ENCODE data around the gene CCR3. TPM values are rescaled to one million over a fixed set of nuclear protein-coding genes. Genes with fewer than 3 reads are reported as not detected.

Gene CCR3
- total RNA-seq, 1 donor from 2014 or later = not detected

DNA sequence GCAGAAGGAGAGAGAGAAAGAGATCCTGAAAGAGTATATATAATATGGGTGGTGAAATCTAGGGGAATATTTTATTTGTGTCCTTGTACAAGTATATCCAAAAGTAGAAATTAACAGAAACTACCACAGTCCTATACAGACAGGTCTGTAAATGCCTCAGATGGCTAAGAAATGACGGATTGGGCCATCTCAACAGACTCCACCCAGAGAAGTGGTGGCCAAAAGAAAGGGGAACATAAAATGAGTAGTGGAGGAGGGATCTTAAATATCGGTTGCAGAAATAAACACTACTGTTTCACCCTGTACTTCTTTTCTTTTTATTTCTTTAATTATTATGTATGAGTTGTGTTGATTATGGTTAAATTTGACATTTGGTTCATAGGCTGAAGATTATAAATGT is 47.7 kb downstream of the CCR3 start:
- no peak for DNase-seq (ENCODE audit: low spot score)
- intact Hi-C loops (cut with DNase I) = no loop called here
- ATAC-seq = no peak

DNA sequence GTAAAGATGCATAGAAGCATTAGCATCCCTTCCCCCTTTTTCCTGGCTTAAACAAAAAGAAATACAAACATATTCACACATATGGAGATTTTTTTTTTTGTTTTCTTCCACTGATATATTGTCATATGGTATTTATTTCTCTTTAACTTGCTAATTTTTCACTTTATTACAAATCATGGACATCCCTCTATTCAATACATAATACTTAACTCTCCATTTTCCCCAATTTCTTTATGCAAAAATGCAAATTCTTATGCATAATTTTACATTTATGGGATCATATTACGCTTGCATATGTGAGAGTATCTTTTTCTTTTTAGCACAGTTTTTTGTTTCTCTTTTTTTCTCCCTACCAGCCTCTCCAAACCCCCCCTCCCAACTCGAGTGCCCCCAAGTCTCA is 48.8 kb downstream of the CCR3 start:
- ATAC-seq = no peak
- intact Hi-C loops (cut with DNase I) = no loop called here
- DNase-seq (ENCODE audit: low spot score) = no peak

DNA sequence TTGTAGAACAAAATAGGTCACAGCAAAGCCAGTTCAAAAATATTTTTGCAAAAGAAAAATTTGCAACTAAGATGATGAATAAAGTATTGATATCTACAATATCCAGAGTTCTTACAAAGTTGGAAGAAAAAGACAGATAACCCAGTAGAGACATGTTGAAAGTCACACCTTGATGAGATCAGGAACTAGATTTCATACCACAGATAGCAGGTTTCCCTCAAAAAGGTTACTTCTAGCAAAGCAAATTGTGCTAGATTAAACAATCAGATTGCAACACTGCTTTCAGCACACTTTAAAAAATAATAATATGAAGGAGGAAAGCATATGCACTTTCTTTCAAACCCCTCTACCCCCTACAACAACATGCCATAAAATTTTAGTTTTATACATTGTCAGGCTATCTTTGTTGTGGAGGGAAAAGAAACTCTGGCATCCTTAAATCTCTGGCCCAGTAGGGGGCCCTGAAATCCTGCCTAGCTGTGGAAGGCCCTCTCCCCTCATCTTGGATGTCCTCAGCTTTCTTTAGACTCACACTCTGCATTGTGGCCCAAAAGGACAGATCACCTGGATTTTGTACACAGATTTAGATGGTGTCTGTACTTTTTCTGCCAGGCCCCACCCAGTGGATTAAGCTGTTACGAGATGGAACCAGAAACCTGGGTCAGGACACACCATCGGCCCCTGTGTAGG is 50.9 kb downstream of the CCR3 start:
- ATAC-seq (no peak), DNase-seq (ENCODE audit: low spot score) (no peak)
- intact Hi-C loops (cut with DNase I) = no loop called here

DNA sequence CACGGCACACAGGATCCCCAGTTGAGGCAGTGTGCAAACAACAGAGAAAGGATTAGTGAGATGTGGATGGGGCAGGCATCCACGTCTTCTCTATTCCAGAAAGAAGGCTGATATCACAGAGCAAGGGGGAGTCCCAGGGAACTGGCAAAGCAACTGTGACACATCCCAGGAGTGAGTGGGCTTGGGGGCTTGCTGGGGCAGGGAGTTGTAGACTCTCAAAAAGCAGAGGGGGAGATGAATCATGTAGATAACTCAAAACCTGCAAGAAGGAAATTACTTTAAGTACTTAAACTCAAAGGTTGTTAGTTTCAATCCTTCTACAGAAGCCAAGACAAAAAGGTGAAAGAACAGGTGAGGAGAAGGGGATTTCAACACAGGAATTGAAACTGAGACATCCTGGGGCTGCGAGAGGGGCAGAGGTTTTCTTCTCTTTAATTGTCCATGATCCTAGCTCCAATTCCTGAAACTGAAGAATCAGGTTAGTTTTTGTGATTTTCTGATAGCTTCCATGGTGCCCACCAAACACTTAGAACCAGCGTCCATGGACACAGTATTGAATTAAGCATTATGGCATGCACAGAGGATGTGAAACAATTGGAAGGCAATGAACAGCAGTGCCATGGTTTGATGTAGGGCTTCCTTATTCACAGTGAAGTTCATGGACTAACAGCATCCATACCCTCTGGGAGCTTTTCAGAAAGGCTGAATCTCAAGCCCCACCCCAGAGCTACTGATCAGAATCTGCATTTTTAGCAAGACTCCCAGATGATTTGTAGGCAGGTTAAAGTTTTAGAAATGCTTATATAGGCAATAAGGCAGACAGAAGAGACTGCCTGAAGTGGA is 52.0 kb downstream of the CCR3 start:
- intact Hi-C loops (cut with DNase I) = no loop called here
- ATAC-seq = no peak
- DNase-seq (ENCODE audit: low spot score) = no peak

DNA sequence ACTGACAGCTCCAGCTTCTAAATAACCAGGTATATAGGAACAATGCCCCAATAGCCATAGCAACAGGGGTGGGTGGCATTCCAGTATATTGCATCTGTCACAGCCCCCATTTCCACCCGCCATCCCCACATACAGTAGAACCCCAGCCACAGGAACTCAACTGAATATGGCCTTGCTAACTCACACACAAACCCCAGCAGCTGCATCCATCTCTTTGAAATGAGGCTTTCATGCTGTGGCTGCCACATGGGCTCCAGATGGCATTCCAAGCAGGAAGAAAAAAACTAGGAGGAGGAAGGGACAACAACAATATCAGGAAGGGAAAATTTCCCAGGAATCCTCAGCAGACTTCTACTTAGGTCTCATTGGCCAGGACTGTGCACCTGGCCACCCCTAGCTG is 54.6 kb downstream of the CCR3 start:
- ATAC-seq = no peak
- intact Hi-C loops (cut with DNase I) = no loop called here
- no peak for DNase-seq (ENCODE audit: low spot score)

DNA sequence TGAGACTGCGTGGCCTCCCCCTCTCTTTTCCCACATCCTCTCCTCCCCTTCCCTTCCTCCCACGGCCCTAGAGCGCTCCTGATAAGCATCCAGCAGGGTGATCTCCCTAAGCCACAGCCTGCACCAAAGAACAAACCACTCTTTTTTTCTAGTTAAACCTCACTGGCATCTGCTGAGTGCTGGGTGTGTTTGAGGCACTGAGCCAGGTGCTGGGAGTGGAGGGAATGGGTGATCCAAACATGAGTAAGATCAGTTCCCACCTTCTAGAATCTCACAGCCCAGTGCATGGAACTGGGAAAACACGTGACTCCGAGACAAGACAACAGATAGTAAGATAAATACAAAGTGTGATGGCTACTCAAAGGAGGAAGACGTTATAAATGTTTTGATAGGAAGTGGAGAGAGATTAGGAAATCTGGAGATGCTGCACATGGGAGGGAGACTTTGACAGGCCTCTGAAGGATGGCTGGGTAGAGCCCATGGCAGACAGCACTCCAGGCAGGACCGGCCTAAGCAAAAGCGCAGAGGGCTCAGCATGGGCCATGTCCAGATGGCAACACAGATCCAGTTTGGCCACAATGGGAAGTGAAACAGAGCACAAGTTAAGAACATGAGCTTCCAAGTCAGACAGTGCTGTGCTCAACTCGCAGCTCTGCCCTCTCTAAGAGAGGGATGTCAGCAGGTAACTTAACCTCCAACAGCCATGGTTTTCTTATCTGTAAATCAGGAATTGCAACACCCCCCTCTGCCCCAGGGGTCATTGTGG is 55.6 kb downstream of the CCR3 start:
- DNase-seq (ENCODE audit: low spot score) (no peak), ATAC-seq (peak; percentile 64)
- intact Hi-C loops (cut with DNase I) = no loop called here

DNA sequence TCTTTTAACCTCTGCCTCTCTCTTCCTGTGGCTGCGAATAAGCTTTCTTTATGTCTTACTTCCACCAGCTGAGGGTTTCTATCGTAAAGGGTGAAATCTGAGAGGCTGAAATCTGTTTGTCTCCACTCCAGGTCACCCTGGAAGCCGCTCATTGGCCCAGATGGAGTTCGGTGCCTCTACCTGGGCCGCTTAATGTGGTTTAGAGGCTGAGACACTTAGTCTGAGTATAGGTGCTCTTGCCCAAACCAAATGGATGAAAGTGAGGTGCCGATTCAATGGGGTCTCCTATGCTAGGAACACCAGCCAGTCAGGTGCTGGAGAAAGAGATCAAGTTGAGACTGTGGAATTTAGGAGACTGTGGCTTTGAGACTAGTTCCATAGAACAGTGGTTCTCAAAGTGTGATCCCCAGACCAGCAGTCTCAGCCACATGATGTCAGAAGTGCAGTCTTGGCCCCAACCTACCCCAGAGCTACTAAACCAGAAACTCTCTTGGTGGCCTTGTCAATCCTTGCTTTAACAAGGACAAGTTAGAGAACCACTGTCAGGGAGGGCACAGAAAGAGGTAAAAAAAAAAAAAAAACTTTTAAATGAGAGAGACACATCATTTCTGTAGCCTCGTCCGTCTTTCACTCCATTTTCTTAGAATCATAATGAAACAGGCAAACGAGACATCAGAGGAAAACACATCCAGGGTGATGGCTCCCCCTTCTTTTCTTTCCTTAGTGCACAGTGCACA is 56.8 kb downstream of the CCR3 start:
- intact Hi-C loops (cut with DNase I) = no loop called here
- DNase-seq (ENCODE audit: low spot score) (no peak), ATAC-seq (no peak)

DNA sequence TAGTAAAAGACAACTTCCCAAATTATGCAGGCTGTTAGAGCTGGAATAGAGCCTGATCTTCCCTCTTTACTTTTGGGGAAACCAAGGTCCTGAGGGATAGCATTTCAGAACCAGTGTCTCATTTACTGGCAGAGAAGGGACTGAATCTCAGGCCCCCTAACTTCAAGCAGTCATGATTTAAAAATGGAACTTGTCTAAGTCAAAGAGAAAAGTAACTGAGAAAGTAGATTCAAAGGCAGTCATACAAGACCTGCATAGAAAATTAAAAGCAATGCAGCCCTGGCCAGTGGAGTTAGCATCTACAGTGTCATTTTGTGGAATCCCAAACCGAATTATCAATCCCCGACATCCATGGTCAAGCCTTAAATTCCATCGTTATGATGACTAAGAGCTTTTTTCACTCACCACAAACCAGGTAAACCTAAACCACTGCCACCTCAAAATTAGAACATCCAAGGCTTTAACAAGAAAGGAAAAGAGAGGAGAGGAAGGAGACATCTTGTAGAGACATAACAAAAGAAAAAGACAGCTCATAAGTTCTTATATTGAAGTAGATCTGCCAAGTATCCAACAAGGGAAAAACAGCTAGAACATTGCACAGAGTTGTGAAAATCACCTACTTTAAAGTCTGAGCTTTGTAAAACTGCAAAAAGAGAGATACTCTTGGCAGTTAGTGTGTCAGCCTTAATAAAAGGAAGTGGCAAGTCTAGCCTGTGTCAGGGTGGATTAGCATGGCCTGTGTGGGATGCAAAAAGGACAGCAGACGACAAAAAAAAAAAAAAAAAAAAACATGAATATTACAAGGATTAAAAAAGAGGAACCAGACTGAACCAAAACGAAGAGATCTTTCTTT is 57.6 kb downstream of the CCR3 start:
- intact Hi-C loops (cut with DNase I) = no loop called here
- ATAC-seq = peak; percentile 57

DNA sequence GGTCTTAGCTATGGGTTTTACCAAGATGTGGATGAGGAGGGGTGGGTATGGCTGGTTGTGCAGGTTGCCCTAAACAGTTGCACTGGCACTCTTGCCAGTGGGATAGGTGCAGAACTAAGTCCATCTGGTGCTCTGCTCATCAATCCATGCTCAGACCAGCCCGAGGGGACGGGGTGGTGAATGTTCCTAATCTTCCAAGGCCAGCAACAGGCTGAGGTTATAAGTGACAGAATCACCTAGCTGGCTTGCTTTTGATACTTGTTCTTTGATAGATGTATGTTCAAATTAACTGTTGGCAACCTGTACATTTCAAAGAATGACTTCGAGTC is 58.2 kb downstream of the CCR3 start:
- no peak for DNase-seq (ENCODE audit: low spot score)
- intact Hi-C loops (cut with DNase I) = no loop called here
- ATAC-seq = peak; percentile 29

More for the DNA sequence above, 57.6 kb downstream of the CCR3 start:
- no peak for DNase-seq (ENCODE audit: low spot score)

DNA sequence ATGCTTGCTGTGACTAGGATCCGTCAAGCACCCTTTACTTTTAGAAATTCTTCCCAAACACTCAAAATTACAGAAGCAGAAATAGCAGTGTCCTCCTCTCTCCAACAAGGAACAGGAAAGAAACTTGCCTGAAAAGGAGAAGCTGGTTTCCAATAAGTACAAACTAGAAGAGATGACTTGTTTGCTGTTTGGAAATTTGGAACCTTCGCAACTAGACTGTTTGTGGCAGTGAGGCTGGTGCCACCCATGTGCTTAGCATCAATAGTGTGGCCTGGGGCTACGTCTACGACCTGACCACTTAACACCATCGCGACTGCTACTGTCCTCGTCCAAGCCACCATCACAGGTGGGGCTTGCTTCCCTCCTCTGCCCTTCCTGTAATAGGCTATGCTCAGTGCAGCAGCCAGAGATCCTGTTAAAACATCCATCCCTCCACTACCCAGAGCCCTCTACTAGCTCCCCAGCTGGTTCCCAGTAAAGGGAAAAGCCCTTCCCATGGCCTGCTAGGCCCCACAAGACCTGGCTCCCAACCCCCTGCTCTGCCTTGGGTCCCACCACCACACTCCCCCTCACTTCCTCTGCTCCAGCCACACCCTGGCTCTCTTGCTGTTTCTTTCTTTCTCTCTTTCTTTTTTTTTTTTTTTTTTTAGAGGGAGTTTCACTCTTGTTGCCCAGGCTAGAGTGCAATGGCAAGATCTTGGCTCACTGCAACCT is 59.0 kb downstream of the CCR3 start:
- intact Hi-C loops (cut with DNase I) = no loop called here
- ATAC-seq (no peak), DNase-seq (ENCODE audit: low spot score) (no peak)

DNA sequence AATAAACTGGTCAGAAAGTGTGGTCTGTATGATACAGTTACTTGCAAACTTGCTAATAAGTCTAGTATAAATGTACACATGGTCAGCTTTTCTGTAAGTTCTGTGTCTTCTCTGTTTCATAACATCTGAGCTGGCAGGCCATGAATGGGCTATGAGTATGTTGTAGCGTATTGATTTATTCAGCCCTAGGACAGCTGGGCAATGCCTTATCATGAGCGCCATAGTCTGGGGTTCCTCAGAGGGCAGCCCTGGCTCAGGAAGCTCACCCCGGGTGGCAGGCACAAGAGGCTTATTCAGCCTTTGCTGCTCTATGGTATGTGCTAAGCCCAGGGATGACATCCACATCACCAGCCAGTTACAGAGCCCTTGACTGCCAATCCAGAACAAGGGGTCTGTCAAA is 61.0 kb downstream of the CCR3 start:
- intact Hi-C loops (cut with DNase I) = no loop called here
- DNase-seq (ENCODE audit: low spot score) (no peak), ATAC-seq (no peak)

DNA sequence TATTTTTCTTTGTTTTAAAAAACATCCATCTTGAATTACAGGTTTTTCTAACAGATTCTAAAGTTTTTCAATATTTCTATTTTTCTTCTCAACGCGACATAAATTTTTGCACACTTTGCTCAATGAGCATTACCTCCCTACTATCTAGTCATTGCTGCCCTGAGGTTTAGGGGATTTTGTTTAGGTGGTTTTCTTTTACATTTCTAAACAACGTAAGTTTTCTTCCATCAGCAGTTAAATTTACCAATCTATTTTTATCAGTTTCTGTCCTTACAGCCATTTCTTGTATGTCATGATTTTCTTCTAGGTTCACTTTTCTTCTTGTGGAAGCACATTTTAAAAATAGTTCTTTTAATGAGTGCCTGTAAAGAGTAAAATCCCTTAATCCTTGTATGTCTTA is 62.5 kb downstream of the CCR3 start:
- intact Hi-C loops (cut with DNase I) = no loop called here
- DNase-seq (ENCODE audit: low spot score) = no peak

DNA sequence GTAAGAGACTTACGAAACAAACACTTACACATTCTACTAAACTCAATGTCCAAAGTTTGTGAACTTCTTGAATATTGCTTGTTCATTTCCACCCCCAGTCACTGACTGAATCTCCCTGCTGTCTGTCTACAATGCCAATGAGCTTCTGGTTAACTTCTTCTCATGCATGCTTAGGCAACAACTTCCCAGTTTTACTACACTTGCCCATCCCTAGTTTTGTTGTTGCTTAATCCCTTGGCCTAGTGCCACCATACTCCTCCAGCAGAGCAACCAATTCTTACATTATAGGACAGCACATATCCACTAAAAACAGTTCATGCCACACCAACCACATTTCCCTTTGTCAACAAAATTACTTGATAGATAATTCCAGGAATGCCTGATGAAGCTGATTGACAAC is 70.7 kb downstream of the CCR3 start:
- no peak for DNase-seq (ENCODE audit: low spot score)
- intact Hi-C loops (cut with DNase I) = no loop called here
- peak; percentile 75 for ATAC-seq

More for the DNA sequence above, 62.5 kb downstream of the CCR3 start:
- no peak for ATAC-seq

DNA sequence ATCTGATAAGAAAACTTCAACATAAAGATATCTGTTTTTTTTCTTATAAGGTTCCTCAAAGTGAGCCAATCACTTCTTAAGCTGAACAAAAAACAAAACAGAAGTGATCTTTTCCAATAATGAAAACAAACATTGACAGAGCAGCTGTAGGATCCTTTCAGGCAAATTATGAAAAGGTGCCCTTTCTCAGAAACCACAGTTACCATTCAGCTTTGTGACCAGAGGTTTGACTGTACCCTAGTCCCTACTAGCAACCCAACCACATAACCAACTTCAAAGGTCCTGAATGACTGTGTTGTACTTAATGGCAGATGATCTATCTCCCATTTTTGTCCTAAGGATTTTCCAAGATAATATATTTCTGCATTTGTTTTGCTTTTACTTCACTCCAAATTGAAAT is 72.3 kb downstream of the CCR3 start:
- intact Hi-C loops (cut with DNase I) = no loop called here
- ATAC-seq (no peak), DNase-seq (ENCODE audit: low spot score) (no peak)

DNA sequence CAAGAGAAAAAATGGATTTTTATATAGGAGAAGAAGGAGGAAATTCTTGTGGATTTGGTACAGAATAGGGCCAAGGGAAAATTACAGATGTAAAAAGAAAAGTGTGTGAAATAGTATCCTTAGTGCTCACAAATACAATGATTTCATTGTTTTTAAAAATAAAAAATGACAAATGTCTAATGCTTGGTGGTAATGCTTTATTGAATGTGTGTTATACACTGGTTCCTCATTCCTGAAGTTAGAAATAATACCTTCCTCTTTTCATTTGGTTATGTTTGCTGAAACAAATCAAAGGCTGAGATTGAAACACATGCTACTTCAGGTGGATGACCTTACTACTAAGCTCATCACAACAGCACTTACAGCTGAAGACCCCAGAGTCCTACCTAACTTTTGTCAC is 73.9 kb downstream of the CCR3 start:
- DNase-seq (ENCODE audit: low spot score) (no peak), ATAC-seq (no peak)
- intact Hi-C loops (cut with DNase I) = no loop called here

Measured in sciatic nerve (tissue), 2 donors.